Measurements from ENCODE around the gene WNT7B.

DNA sequence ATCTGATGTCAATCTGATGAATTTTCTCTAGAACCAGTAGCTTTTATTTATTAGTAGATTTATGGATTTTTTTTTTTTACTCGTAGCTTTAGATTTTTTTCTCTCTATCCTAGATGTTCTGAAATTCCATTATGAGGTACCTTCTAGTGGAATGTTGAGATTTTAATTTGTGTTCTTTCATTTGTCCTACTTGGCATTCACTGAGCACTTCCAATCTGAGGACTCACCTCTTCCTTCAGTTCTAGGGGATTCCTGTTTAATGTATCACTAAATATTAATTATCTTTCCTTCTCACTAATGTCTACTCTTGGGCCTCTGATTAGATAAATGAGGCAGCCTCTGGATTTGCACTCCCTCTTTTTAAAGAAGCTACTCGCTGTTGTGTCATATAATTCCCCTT lies 40.2 kb upstream of the WNT7B start:
- TF ChIP-seq, protein P1, sequence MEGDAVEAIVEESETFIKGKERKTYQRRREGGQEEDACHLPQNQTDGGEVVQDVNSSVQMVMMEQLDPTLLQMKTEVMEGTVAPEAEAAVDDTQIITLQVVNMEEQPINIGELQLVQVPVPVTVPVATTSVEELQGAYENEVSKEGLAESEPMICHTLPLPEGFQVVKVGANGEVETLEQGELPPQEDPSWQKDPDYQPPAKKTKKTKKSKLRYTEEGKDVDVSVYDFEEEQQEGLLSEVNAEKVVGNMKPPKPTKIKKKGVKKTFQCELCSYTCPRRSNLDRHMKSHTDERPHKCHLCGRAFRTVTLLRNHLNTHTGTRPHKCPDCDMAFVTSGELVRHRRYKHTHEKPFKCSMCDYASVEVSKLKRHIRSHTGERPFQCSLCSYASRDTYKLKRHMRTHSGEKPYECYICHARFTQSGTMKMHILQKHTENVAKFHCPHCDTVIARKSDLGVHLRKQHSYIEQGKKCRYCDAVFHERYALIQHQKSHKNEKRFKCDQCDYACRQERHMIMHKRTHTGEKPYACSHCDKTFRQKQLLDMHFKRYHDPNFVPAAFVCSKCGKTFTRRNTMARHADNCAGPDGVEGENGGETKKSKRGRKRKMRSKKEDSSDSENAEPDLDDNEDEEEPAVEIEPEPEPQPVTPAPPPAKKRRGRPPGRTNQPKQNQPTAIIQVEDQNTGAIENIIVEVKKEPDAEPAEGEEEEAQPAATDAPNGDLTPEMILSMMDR (IDR thresholded peaks at IDR 0.05) = no peak
- TF ChIP-seq POLR2A (IDR thresholded peaks at IDR 0.05) = no peak
